ENCODE results near the gene C4orf36.

The C4orf36 gene

DNA sequence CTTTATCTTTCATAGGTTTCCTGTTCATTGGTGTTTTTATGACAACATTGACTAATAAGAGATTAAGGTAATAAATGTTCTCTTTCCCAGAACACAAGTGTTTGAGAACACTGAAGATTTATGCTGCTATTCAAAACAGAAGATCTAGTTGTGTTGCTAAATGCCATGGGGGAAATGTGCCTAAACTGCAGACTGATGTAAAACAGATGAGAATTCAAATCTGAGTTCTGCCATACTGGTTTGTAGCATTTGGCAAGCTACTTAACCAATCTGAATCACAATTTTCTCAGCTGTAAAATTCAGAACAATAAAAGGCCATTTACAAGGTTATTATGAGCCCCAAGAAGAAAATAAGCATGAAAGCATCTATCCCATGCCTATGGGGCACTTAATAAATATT is 45.3 kb downstream of the C4orf36 start:
- no peaks in the 10 kb centered on the region for H3K79me2 ChIP-seq (ENCODE audit: low read length)
- H3K27me3 ChIP-seq (replicated peaks; ENCODE audit: insufficient read depth, low read length) = no peaks in the 10 kb centered on the region
- no peaks in the 10 kb centered on the region for H3K9me3 ChIP-seq (replicated peaks; ENCODE audit: insufficient read depth, low read length)
- no peak overlapping the region for H2AFZ ChIP-seq (ENCODE audit: low read length)
- no peak overlapping the region for H3K27ac ChIP-seq (ENCODE audit: low read length)
- H3K9me2 ChIP-seq (replicated peaks; ENCODE audit: insufficient read depth, low read length) = no peaks in the 10 kb centered on the region
- H3K36me3 ChIP-seq (replicated peaks; ENCODE audit: insufficient read depth, low read length) = no peaks in the 10 kb centered on the region
- H3F3A ChIP-seq (ENCODE audit: insufficient read depth, low read length) = no peaks in the 10 kb centered on the region
- H3K4me2 ChIP-seq (ENCODE audit: low read depth, low read length) = no peak overlapping the region
- no peak overlapping the region for H3K4me3 ChIP-seq (ENCODE audit: low read length)
- no peaks in the 10 kb centered on the region for H4K20me1 ChIP-seq (ENCODE audit: insufficient read depth, low read length)
- H3K4me1 ChIP-seq (ENCODE audit: low read length) = no peaks in the 10 kb centered on the region
- TF ChIP-seq, protein P1, sequence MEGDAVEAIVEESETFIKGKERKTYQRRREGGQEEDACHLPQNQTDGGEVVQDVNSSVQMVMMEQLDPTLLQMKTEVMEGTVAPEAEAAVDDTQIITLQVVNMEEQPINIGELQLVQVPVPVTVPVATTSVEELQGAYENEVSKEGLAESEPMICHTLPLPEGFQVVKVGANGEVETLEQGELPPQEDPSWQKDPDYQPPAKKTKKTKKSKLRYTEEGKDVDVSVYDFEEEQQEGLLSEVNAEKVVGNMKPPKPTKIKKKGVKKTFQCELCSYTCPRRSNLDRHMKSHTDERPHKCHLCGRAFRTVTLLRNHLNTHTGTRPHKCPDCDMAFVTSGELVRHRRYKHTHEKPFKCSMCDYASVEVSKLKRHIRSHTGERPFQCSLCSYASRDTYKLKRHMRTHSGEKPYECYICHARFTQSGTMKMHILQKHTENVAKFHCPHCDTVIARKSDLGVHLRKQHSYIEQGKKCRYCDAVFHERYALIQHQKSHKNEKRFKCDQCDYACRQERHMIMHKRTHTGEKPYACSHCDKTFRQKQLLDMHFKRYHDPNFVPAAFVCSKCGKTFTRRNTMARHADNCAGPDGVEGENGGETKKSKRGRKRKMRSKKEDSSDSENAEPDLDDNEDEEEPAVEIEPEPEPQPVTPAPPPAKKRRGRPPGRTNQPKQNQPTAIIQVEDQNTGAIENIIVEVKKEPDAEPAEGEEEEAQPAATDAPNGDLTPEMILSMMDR (IDR thresholded peaks at IDR 0.05; ENCODE audit: low read length) = no peak
- TF ChIP-seq EZH2phosphoT487 (IDR thresholded peaks at IDR 0.05; ENCODE audit: low read length) = no peak
- no peak for TF ChIP-seq EZH2 (optimal IDR thresholded peaks at IDR 0.05; ENCODE audit: low read depth, low read length)
- DNase-seq = no peak
- no peak overlapping the region for H3K9ac ChIP-seq (ENCODE audit: low read length)

GRCh38 chr4:86845593-86845992 is 46.6 kb downstream of the C4orf36 start:
- no peaks in the 10 kb centered on the region for H3K9me2 ChIP-seq (replicated peaks; ENCODE audit: insufficient read depth, low read length)
- H3K9ac ChIP-seq (ENCODE audit: low read length) = no peak overlapping the region
- H3K79me2 ChIP-seq (ENCODE audit: low read length) = no peaks in the 10 kb centered on the region
- TF ChIP-seq, protein P1 (IDR thresholded peaks at IDR 0.05; ENCODE audit: low read length) = no peak
- TF ChIP-seq EZH2phosphoT487 (IDR thresholded peaks at IDR 0.05; ENCODE audit: low read length) = no peak
- no peak for TF ChIP-seq EZH2 (optimal IDR thresholded peaks at IDR 0.05; ENCODE audit: low read depth, low read length)
- H3K4me3 ChIP-seq (ENCODE audit: low read length) = no peak overlapping the region
- no peaks in the 10 kb centered on the region for H3K9me3 ChIP-seq (replicated peaks; ENCODE audit: insufficient read depth, low read length)
- H3F3A ChIP-seq (ENCODE audit: insufficient read depth, low read length) = no peaks in the 10 kb centered on the region
- H3K4me2 ChIP-seq (ENCODE audit: low read depth, low read length) = no peak overlapping the region
- H4K20me1 ChIP-seq (ENCODE audit: insufficient read depth, low read length) = no peaks in the 10 kb centered on the region
- H3K27me3 ChIP-seq (replicated peaks; ENCODE audit: insufficient read depth, low read length) = no peaks in the 10 kb centered on the region
- DNase-seq = no peak
- H3K27ac ChIP-seq (ENCODE audit: low read length) = no peak overlapping the region
- no peaks in the 10 kb centered on the region for H3K4me1 ChIP-seq (ENCODE audit: low read length)
- H2AFZ ChIP-seq (ENCODE audit: low read length) = no peak overlapping the region
- no peaks in the 10 kb centered on the region for H3K36me3 ChIP-seq (replicated peaks; ENCODE audit: insufficient read depth, low read length)

DNA sequence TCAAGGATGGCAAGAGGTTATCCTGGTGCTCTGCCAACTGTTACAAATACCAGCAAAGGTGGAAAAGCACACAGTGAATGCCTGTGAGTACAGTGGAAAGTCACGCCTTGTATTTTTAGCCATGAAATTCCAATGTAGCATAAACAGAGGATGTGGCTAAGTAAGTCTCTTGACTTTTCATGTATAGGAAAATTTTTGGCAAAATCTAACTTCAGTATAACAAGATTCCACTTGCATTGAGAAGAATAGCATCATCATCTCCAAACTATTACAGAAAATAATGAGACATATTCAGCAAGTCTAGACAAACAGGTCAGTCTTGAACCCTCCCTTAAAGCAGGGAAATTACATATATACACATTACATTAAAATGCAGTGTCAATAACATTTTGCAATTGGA is 50.9 kb downstream of the C4orf36 start:
- H3K4me2 ChIP-seq (ENCODE audit: low read depth, low read length) = no peak overlapping the region
- DNase-seq = no peak
- no peak overlapping the region for H3K27ac ChIP-seq (ENCODE audit: low read length)
- H2AFZ ChIP-seq (ENCODE audit: low read length) = no peak overlapping the region
- H3K27me3 ChIP-seq (replicated peaks; ENCODE audit: insufficient read depth, low read length) = no peaks in the 10 kb centered on the region
- no peaks in the 10 kb centered on the region for H3K36me3 ChIP-seq (replicated peaks; ENCODE audit: insufficient read depth, low read length)
- TF ChIP-seq, protein P1 (IDR thresholded peaks at IDR 0.05; ENCODE audit: low read length) = no peak
- TF ChIP-seq EZH2phosphoT487 (IDR thresholded peaks at IDR 0.05; ENCODE audit: low read length) = no peak
- TF ChIP-seq EZH2 (optimal IDR thresholded peaks at IDR 0.05; ENCODE audit: low read depth, low read length) = no peak
- no peaks in the 10 kb centered on the region for H3K9me3 ChIP-seq (replicated peaks; ENCODE audit: insufficient read depth, low read length)
- H3K9me2 ChIP-seq (replicated peaks; ENCODE audit: insufficient read depth, low read length) = no peaks in the 10 kb centered on the region
- no peaks in the 10 kb centered on the region for H3F3A ChIP-seq (ENCODE audit: insufficient read depth, low read length)
- H3K9ac ChIP-seq (ENCODE audit: low read length) = no peak overlapping the region
- no peaks in the 10 kb centered on the region for H3K4me1 ChIP-seq (ENCODE audit: low read length)
- H4K20me1 ChIP-seq (ENCODE audit: insufficient read depth, low read length) = no peaks in the 10 kb centered on the region
- no peaks in the 10 kb centered on the region for H3K79me2 ChIP-seq (ENCODE audit: low read length)
- no peak overlapping the region for H3K4me3 ChIP-seq (ENCODE audit: low read length)

All from MM.1S (cell line).